Transverse colon (tissue), 4 donors: ENCODE measurements around the gene CD9. TPM values are rescaled to one million over a fixed set of nuclear protein-coding genes. Genes with fewer than 3 reads are reported as not detected.

Experiments used
- DNase-seq: peaks from one replicate; pipeline ENCODE4 v3.0.0-alpha.2; 2019
- H3K27ac ChIP-seq, 4 donors: fragments of 200-600 bp; sonication (generic); 2 replicates each; pipeline ENCODE4 v1.5.1; 2016 to 2018; ENCODE audit warnings: inconsistent platforms in 4 of 4
- H3K27me3 ChIP-seq: fragments of 200-600 bp; sonication (generic); 2 replicates; pipeline ENCODE4 v1.5.1; 2017; ENCODE audit warnings: inconsistent platforms
- H3K36me3 ChIP-seq, 4 donors: fragments of 200-600 bp; sonication (generic); 2 replicates each; pipeline ENCODE4 v1.5.1; 2017 to 2019; ENCODE audit warnings: inconsistent platforms in 4 of 4
- H3K4me1 ChIP-seq, 4 donors: fragments of 200-600 bp; sonication (generic); 2 replicates each; pipeline ENCODE4 v1.5.1; 2017 to 2020; ENCODE audit warnings: inconsistent platforms in 4 of 4
- H3K4me3 ChIP-seq, 4 donors: fragments of 200-600 bp; sonication (generic); 1 replicate in 1 of 4; 2 replicates in 3 of 4; pipeline versions ENCODE4 v1.5.1 to v1.6.1; 2017 to 2019; ENCODE audit warnings: inconsistent platforms in 4 of 4
- H3K9me3 ChIP-seq, 2 donors: fragments of 200-600 bp; sonication (generic); 2 replicates each; pipeline ENCODE4 v1.5.1; 2017 to 2019; ENCODE audit warnings: inconsistent platforms in 2 of 2
- EP300 ChIP-seq: sonication (generic); formaldehyde crosslinking; IDR thresholded peaks from one replicate; pipeline ENCODE4 v1.6.1; 2017; ENCODE audit warnings: antibody characterized with exemption, low read depth
- POLR2A ChIP-seq: fragments of 450-650 bp; IDR thresholded peaks from one replicate; pipeline ENCODE4 v1.6.1; 2016; ENCODE audit warnings: antibody characterized with exemption, mild to moderate bottlenecking, moderate library complexity
- POLR2AphosphoS5 ChIP-seq, 3 donors: sonication (generic); formaldehyde crosslinking; IDR thresholded peaks; one replicate each; pipeline ENCODE4 v1.6.1; 2016; ENCODE audit warnings: antibody characterized with exemption in 3 of 3
- WGBS, 2 donors: methylation state at CpG; one replicate each; pipeline ENCODE4 v1.1.5; 2018; ENCODE audit warnings: low coverage in 1 of 2; 5-methylcytosine and 5-hydroxymethylcytosine counted together
- in situ Hi-C, 4 donors: fragments of 200-750 bp; cut with MboI; loops; one replicate each; pipeline versions ENCODE4 v1.15.0 to v1.15.1; 2017; ENCODE audit warnings: low sequenced_read_pairs in 3 of 4, low pct_ligation_motif_present in 1 of 4, low pct_unique_long_range_greater_than_20kb in 1 of 4
- intact Hi-C: fragments of 100-400 bp; cut with DNase I; formaldehyde crosslinking; loops from one replicate; pipeline ENCODE4 v1.15.1; 2023; ENCODE audit warnings: low total_unique reads
- total RNA-seq, 4 donors: library from RNA; depleted of rRNA; stranded (reverse); fragments of >200 nt; gene quantifications; one replicate each; pipeline ENCODE4 v1.1.0, GENCODE V29; 2016
- TF ChIP-seq, protein P1 (sequence below), 5 experiments: fragments of 200-600 bp in 3 of 5; fragments of 450-650 bp in 2 of 5; sonication (generic) in 3 of 5; IDR thresholded peaks; 1 replicate in 2 of 5; 2 replicates in 3 of 5; pipeline ENCODE4 v1.5.1; 2016 to 2017; ENCODE audit warnings: antibody characterized with exemption in 5 of 5, inconsistent platforms in 3 of 5, mild to moderate bottlenecking in 2 of 5, moderate library complexity in 1 of 5

Gene CD9
- total RNA-seq, 4 donors from 2014 or later: 207 to 668 (median 481) TPM

DNA sequence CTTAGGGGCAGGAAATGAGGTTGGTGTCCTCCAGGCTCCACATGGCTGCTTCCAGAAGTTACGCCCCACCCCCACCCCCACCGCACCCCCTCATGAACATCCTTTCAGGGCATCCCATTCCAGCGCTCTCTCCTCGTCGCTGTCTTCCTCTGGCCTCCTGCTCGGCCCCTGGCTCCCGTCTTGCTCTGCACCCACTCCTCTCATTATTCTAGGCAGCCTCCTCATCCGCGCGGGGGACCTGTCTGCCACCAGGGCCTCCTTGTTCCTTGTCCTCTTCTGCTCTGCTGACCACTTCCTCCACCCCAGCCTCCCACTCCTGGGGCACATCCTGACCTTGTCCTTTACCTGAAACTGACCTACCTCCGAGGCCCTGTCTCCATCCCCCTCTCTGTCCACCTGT, 80.5 kb downstream of the CD9 start:
- WGBS, 2 donors: 84 to 86% methylated on average over 10 to 11 of the region's 11 CpGs
- no peak for DNase-seq
- peak overlapping the region; percentile 91 to 95 (median 92) for H3K27ac ChIP-seq
- no peaks in the 10 kb centered on the region for H3K27me3 ChIP-seq
- peaks cover 29 to 45% (median 31%) of the 10 kb centered on the region in 4 donors for H3K4me1 ChIP-seq
- TF ChIP-seq POLR2A (no peak), POLR2AphosphoS5 (IDR thresholded peaks at IDR 0.05) (no peak)
- TF ChIP-seq, protein P1, sequence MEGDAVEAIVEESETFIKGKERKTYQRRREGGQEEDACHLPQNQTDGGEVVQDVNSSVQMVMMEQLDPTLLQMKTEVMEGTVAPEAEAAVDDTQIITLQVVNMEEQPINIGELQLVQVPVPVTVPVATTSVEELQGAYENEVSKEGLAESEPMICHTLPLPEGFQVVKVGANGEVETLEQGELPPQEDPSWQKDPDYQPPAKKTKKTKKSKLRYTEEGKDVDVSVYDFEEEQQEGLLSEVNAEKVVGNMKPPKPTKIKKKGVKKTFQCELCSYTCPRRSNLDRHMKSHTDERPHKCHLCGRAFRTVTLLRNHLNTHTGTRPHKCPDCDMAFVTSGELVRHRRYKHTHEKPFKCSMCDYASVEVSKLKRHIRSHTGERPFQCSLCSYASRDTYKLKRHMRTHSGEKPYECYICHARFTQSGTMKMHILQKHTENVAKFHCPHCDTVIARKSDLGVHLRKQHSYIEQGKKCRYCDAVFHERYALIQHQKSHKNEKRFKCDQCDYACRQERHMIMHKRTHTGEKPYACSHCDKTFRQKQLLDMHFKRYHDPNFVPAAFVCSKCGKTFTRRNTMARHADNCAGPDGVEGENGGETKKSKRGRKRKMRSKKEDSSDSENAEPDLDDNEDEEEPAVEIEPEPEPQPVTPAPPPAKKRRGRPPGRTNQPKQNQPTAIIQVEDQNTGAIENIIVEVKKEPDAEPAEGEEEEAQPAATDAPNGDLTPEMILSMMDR (IDR thresholded peaks at IDR 0.05): no peak
- intact Hi-C loops: loop anchor here (10.0 kb wide), 1 partner anchor 296 kb away; no protein-coding TSS in a partner anchor
- in situ Hi-C loops: loop anchor here (5.0 to 10.0 kb wide), 6 partner anchors 86 to 296 kb away; no protein-coding TSS in a partner anchor
- no peaks in the 10 kb centered on the region for H3K36me3 ChIP-seq
- no peaks in the 10 kb centered on the region for H3K9me3 ChIP-seq
- H3K4me3 ChIP-seq: no peak overlapping the region

DNA sequence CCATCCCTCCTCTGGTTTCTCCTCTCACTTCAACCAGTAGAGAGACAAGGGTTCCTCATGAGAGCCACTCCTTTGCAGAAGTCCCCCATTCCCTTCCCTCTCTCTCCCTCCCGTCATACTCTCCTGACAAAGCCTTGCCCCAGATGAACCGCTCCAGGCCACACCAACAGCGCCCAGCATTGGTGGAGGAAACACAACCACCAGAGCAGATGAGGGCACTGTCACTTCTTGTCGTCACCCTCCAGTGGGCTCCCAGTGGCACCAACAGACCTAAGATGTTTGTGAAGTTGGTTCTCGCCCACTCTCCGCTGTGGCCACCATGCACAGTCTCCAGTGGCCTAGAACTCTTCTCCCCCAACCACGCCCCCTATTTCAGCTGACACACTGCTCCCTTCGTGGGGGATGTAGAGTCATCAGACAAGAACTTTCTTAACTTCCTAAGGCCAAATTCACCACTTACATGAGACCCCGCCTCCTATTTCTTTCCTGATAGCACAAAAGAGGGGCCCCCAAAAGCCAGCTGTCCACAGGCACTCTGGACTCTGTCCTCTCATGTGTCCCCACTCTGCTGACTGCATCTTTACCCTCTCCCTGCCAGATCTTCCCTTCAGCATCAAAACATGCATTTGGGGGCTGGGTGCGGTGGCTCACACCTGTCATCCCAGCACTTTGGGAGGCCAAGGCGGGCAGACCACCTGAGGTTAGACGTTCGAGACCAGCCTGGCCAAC, 81.0 kb downstream of the CD9 start:
- H3K27ac ChIP-seq: no peak overlapping the region
- TF ChIP-seq EP300 (no peak), POLR2AphosphoS5 (IDR thresholded peaks at IDR 0.05) (no peak), POLR2A (no peak)
- TF ChIP-seq, protein P1 (IDR thresholded peaks at IDR 0.05): no peak
- H3K9me3 ChIP-seq: no peaks in the 10 kb centered on the region
- no peak for DNase-seq
- peaks cover 29 to 49% (median 31%) of the 10 kb centered on the region in 4 donors for H3K4me1 ChIP-seq
- in situ Hi-C loops: loop anchor here (5.0 to 10.0 kb wide), 6 partner anchors 86 to 296 kb away; no protein-coding TSS in a partner anchor
- H3K27me3 ChIP-seq: no peaks in the 10 kb centered on the region
- no peaks in the 10 kb centered on the region for H3K36me3 ChIP-seq
- 84 to 91% methylated on average over 5 to 13 of the region's 13 CpGs for WGBS, 2 donors
- intact Hi-C loops: loop anchor here (10.0 kb wide), 1 partner anchor 296 kb away; no protein-coding TSS in a partner anchor
- H3K4me3 ChIP-seq: no peak overlapping the region

DNA sequence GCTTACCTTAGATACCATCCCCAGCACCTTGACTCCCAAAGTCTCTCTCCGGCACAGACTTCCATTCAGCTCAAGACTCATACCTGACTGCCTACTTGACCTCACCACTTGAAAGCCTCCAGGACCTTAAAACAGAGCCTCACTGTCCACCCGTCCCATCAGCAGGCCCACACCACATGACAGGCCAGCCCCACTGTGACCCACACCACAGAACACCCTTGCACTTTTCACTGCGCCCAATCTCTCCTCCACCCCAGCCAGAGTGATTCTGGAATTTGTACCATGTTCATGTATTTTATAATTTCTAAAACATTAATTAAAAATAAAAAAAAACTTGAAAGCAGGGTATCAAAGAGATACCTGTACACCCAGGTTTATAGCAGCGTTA, 82.2 kb downstream of the CD9 start:
- Histone ChIP-seq H3K36me3 (no peaks in the 10 kb centered on the region), H3K4me3 (no peak overlapping the region), H3K9me3 (no peaks in the 10 kb centered on the region), H3K27me3 (no peaks in the 10 kb centered on the region), H3K27ac (no peak overlapping the region), H3K4me1 (peaks cover 26 to 44% (median 28%) of the 10 kb centered on the region in 4 donors)
- TF ChIP-seq EP300: no peak
- no peak for TF ChIP-seq POLR2AphosphoS5 (IDR thresholded peaks at IDR 0.05)
- TF ChIP-seq POLR2A: no peak
- TF ChIP-seq, protein P1 (IDR thresholded peaks at IDR 0.05): no peak
- 95 to 97% methylated on average over 3 to 4 of the region's 4 CpGs for WGBS, 2 donors
- in situ Hi-C loops (loop anchor here (5.0 to 10.0 kb wide), 6 partner anchors 88 to 298 kb away; no protein-coding TSS in a partner anchor), intact Hi-C loops (loop anchor here (10.0 kb wide), 1 partner anchor 298 kb away; no protein-coding TSS in a partner anchor)
- DNase-seq: no peak

DNA sequence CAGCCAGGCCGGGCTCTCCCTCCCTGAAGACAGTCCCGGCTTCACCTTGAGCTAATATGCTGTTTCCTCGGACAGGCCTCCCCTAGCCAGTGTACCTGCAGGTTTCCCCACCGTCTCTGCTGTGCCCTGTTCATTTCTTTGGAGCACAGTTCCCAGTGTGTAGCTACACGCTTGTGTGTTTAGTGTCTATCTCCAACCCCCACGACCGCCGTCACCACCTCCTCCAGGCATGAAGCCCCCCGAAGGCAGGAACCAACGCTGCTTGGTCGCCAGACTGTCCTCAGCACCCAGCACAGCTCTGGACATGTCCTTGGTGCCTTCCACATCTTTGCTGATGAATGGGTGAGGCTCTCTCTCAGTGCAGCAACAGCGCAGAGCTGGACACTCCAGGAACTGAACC, 84.1 kb downstream of the CD9 start:
- H3K36me3 ChIP-seq: no peaks in the 10 kb centered on the region
- DNase-seq: no peak
- H3K4me1 ChIP-seq: peaks cover 13 to 30% (median 13%) of the 10 kb centered on the region in 4 donors
- no peak overlapping the region for H3K27ac ChIP-seq
- H3K4me3 ChIP-seq: no peak overlapping the region
- in situ Hi-C loops: loop anchor here (5.0 to 10.0 kb wide), 6 partner anchors 89 to 299 kb away; no protein-coding TSS in a partner anchor
- 90% methylated on average over 7 to 12 of the region's 12 CpGs for WGBS, 2 donors
- no peaks in the 10 kb centered on the region for H3K9me3 ChIP-seq
- TF ChIP-seq EP300 (no peak), POLR2A (no peak), POLR2AphosphoS5 (IDR thresholded peaks at IDR 0.05) (no peak)
- TF ChIP-seq, protein P1 (IDR thresholded peaks at IDR 0.05): no peak
- intact Hi-C loops: loop anchor here (2.0 to 10.0 kb wide), 3 partner anchors 89 to 299 kb away; no protein-coding TSS in a partner anchor
- no peaks in the 10 kb centered on the region for H3K27me3 ChIP-seq
